ENCODE results near the gene KCNQ1. TPM values are rescaled to one million over a fixed set of nuclear protein-coding genes. Genes with fewer than 3 reads are reported as not detected.

Gene KCNQ1
- total RNA-seq, 1 donor from 2014 or later = 4.8 TPM

- Mint-ChIP-seq H3K27me3 (no peaks in the 10 kb centered on the region), H3K4me1 (ENCODE audit: unreplicated experiment) (peaks cover 10% of the 10 kb centered on the region), H3K27ac (no peak overlapping the region), H3K4me3 (no peak overlapping the region), H3K9me3 (no peaks in the 10 kb centered on the region), H3K36me3 (no peaks in the 10 kb centered on the region)
- no peak for DNase-seq (ENCODE audit: extremely low spot score, unreplicated experiment)
- TF ChIP-seq CTCF (conservative IDR thresholded peaks at IDR 0.05) = no peak
Observed at GRCh38 chr11:2412323-2412722, 32.5 kb upstream of the KCNQ1 start.

- Mint-ChIP-seq H3K4me3 (no peak overlapping the region), H3K4me1 (ENCODE audit: unreplicated experiment) (peaks cover 7% of the 10 kb centered on the region), H3K27ac (no peak overlapping the region), H3K27me3 (no peaks in the 10 kb centered on the region), H3K36me3 (no peaks in the 10 kb centered on the region), H3K9me3 (no peaks in the 10 kb centered on the region)
- DNase-seq (ENCODE audit: extremely low spot score, unreplicated experiment) = no peak
- TF ChIP-seq CTCF (conservative IDR thresholded peaks at IDR 0.05) = no peak
Observed at GRCh38 chr11:2413742-2414579, 30.8 kb upstream of the KCNQ1 start.

GRCh38 chr11:2414616-2415015 is 30.2 kb upstream of the KCNQ1 start:
- DNase-seq (ENCODE audit: extremely low spot score, unreplicated experiment) = no peak
- Mint-ChIP-seq H3K4me1 (ENCODE audit: unreplicated experiment) (peaks cover 4% of the 10 kb centered on the region), H3K27me3 (no peaks in the 10 kb centered on the region), H3K36me3 (no peaks in the 10 kb centered on the region), H3K9me3 (no peaks in the 10 kb centered on the region), H3K4me3 (no peak overlapping the region), H3K27ac (no peak overlapping the region)
- no peak for TF ChIP-seq CTCF (conservative IDR thresholded peaks at IDR 0.05)

- H3K4me3 Mint-ChIP-seq = no peak overlapping the region
- no peaks in the 10 kb centered on the region for H3K36me3 Mint-ChIP-seq
- H3K4me1 Mint-ChIP-seq (ENCODE audit: unreplicated experiment) = peaks cover 4% of the 10 kb centered on the region
- no peaks in the 10 kb centered on the region for H3K9me3 Mint-ChIP-seq
- no peak overlapping the region for H3K27ac Mint-ChIP-seq
- H3K27me3 Mint-ChIP-seq = no peaks in the 10 kb centered on the region
- no peak for DNase-seq (ENCODE audit: extremely low spot score, unreplicated experiment)
- no peak for TF ChIP-seq CTCF (conservative IDR thresholded peaks at IDR 0.05)
Observed at GRCh38 chr11:2415171-2415570, 29.6 kb upstream of the KCNQ1 start.

- Mint-ChIP-seq H3K27me3 (no peaks in the 10 kb centered on the region), H3K4me1 (ENCODE audit: unreplicated experiment) (peaks cover 4% of the 10 kb centered on the region), H3K9me3 (no peaks in the 10 kb centered on the region), H3K27ac (no peak overlapping the region), H3K4me3 (no peak overlapping the region), H3K36me3 (no peaks in the 10 kb centered on the region)
- no peak for DNase-seq (ENCODE audit: extremely low spot score, unreplicated experiment)
- no peak for TF ChIP-seq CTCF (conservative IDR thresholded peaks at IDR 0.05)
Observed at GRCh38 chr11:2415601-2416380, 29.0 kb upstream of the KCNQ1 start.

Measured in type B pancreatic cell (in vitro differentiated cells).